Neural progenitor cell (in vitro differentiated cells): ENCODE results near the gene DELE1. TPM values are rescaled to one million over a fixed set of nuclear protein-coding genes. Genes with fewer than 3 reads are reported as not detected.

Experiments used
- DNase-seq: peaks from one replicate; pipeline ENCODE4 v3.0.0-alpha.2; 2016; ENCODE audit warnings: low spot score
- H2AFZ ChIP-seq: fragments of 200-600 bp; sonication (generic); replicated peaks from 2 replicates; pipeline ENCODE4 v1.6.1; 2016; ENCODE audit warnings: antibody characterized with exemption
- H3F3A ChIP-seq: fragments of 200-600 bp; sonication (generic); 2 replicates; pipeline ENCODE4 v1.6.1; 2016; ENCODE audit warnings: antibody characterized with exemption, low read depth
- H3K27ac ChIP-seq: fragments of 200-600 bp; sonication (generic); 2 replicates; pipeline ENCODE4 v1.5.1; 2016; ENCODE audit warnings: mild to moderate bottlenecking
- H3K27me3 ChIP-seq: fragments of 200-600 bp; sonication (generic); 2 replicates; pipeline ENCODE4 v1.6.1; 2016; ENCODE audit warnings: mild to moderate bottlenecking, moderate library complexity
- H3K36me3 ChIP-seq: fragments of 200-600 bp; sonication (generic); 2 replicates; pipeline ENCODE4 v1.5.1; 2016
- H3K4me1 ChIP-seq: fragments of 200-600 bp; sonication (generic); 2 replicates; pipeline ENCODE4 v1.6.1; 2016; ENCODE audit warnings: mixed run types
- H3K4me2 ChIP-seq: fragments of 200-600 bp; sonication (generic); 2 replicates; pipeline ENCODE4 v1.6.1; 2016
- H3K4me3 ChIP-seq: fragments of 200-600 bp; sonication (generic); 2 replicates; pipeline ENCODE4 v1.5.1; 2016
- H3K79me2 ChIP-seq: fragments of 200-600 bp; sonication (generic); 2 replicates; pipeline ENCODE4 v1.6.1; 2016; ENCODE audit warnings: low read depth
- H3K9ac ChIP-seq: fragments of 200-600 bp; sonication (generic); 2 replicates; pipeline ENCODE4 v1.6.1; 2016
- H3K9me3 ChIP-seq: fragments of 200-600 bp; sonication (generic); 2 replicates; pipeline ENCODE4 v1.5.1; 2016; ENCODE audit warnings: low read depth
- H4K20me1 ChIP-seq: fragments of 200-600 bp; sonication (generic); 2 replicates; pipeline ENCODE4 v1.6.1; 2016; ENCODE audit warnings: low read depth
- H3K27ac Mint-ChIP-seq: 3 replicates; pipeline ENCODE4 v1.8.0; 2021; ENCODE audit warnings: mixed read lengths
- H3K27me3 Mint-ChIP-seq: 2 replicates; pipeline ENCODE4 v1.8.0; 2022; ENCODE audit warnings: low read depth, mild to moderate bottlenecking, inconsistent platforms, moderate library complexity, mixed read lengths; ENCODE audit not compliant: insufficient read depth
- H3K36me3 Mint-ChIP-seq: 3 replicates; pipeline ENCODE4 v1.8.0; 2021; ENCODE audit warnings: mixed read lengths
- H3K4me1 Mint-ChIP-seq: 3 replicates; pipeline ENCODE4 v1.8.0; 2021; ENCODE audit warnings: mixed read lengths
- H3K4me3 Mint-ChIP-seq: 3 replicates; pipeline ENCODE4 v1.8.0; 2021; ENCODE audit warnings: mild to moderate bottlenecking, moderate library complexity, mixed read lengths
- H3K9me3 Mint-ChIP-seq: 3 replicates; pipeline ENCODE4 v1.8.0; 2020; ENCODE audit warnings: mixed read lengths
- EZH2 ChIP-seq: fragments of 200-600 bp; sonication (generic); IDR thresholded peaks from 2 replicates; pipeline ENCODE4 v1.6.1; 2017; ENCODE audit warnings: antibody characterized with exemption, mild to moderate bottlenecking, moderate library complexity
- EZH2phosphoT487 ChIP-seq: fragments of 200-600 bp; sonication (generic); IDR thresholded peaks from 2 replicates; pipeline ENCODE4 v1.6.1; 2017; ENCODE audit warnings: antibody characterized with exemption
- total RNA-seq: library from RNA; depleted of rRNA; stranded (reverse); fragments of >200 nt; gene quantifications from 2 replicates; pipeline ENCODE4 v1.2.3, GENCODE V29; 2015; ENCODE audit warnings: low replicate concordance
- TF ChIP-seq, protein P1 (sequence below): fragments of 200-600 bp; sonication (generic); IDR thresholded peaks from 2 replicates; pipeline ENCODE4 v1.5.1; 2017; ENCODE audit warnings: antibody characterized with exemption, mild to moderate bottlenecking

Gene DELE1
- total RNA-seq, 1 donor from 2014 or later = 47.7 TPM

DNA sequence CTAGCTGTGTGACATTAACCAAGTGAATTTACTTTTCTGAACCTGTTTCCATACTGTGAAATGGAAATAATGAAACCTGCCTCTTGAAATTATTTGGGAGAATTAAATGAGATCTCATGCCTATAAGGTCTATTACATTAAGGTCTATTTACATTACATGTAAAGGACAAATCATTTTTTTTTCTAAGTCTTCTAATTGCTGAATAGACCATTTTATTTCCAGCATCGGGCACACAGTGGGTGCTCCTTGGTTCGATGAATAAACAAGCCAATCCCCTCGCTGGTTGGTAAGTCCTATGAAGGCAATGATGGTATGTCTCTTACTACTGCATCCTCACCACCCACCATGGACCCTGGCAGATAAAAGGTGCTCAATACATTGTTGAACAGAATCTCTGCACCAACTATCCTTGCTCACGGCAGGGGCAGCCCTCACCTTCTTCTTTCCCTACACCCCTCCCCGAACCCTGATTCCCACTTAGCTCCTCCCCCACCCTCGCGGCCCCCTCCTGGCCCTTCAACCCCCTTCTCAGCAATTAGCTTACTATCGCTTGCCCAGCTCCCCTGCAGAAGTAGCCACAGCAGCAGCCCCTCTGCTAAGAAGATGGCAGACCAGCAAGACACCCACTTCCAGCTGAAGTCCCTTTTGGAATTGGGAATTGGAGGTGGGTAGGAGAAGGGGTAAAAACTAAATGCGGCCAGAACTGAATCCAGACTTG lies 48.5 kb upstream of the DELE1 start:
- Histone ChIP-seq H4K20me1 (peaks cover 21% of the 10 kb centered on the region), H3K4me1 (peaks cover 60% of the 10 kb centered on the region), H3F3A (peaks cover 83% of the 10 kb centered on the region), H3K27ac (peak overlapping the region; percentile 84), H3K79me2 (peaks cover 70% of the 10 kb centered on the region), H3K36me3 (no peaks in the 10 kb centered on the region), H3K4me2 (peak overlapping the region; percentile 94), H2AFZ (no peak overlapping the region), H3K27me3 (no peaks in the 10 kb centered on the region), H3K9me3 (no peaks in the 10 kb centered on the region), H3K9ac (no peak overlapping the region), H3K4me3 (peak overlapping the region; percentile 97)
- Mint-ChIP-seq H3K36me3 (no peaks in the 10 kb centered on the region), H3K4me1 (peaks cover 59% of the 10 kb centered on the region), H3K27me3 (peaks cover 24% of the 10 kb centered on the region), H3K4me3 (peak overlapping the region; percentile 85), H3K27ac (no peak overlapping the region), H3K9me3 (no peaks in the 10 kb centered on the region)
- DNase-seq = peak; percentile 49
- TF ChIP-seq, protein P1, sequence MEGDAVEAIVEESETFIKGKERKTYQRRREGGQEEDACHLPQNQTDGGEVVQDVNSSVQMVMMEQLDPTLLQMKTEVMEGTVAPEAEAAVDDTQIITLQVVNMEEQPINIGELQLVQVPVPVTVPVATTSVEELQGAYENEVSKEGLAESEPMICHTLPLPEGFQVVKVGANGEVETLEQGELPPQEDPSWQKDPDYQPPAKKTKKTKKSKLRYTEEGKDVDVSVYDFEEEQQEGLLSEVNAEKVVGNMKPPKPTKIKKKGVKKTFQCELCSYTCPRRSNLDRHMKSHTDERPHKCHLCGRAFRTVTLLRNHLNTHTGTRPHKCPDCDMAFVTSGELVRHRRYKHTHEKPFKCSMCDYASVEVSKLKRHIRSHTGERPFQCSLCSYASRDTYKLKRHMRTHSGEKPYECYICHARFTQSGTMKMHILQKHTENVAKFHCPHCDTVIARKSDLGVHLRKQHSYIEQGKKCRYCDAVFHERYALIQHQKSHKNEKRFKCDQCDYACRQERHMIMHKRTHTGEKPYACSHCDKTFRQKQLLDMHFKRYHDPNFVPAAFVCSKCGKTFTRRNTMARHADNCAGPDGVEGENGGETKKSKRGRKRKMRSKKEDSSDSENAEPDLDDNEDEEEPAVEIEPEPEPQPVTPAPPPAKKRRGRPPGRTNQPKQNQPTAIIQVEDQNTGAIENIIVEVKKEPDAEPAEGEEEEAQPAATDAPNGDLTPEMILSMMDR = no peak
- TF ChIP-seq EZH2phosphoT487 (no peak), EZH2 (no peak)

DNA sequence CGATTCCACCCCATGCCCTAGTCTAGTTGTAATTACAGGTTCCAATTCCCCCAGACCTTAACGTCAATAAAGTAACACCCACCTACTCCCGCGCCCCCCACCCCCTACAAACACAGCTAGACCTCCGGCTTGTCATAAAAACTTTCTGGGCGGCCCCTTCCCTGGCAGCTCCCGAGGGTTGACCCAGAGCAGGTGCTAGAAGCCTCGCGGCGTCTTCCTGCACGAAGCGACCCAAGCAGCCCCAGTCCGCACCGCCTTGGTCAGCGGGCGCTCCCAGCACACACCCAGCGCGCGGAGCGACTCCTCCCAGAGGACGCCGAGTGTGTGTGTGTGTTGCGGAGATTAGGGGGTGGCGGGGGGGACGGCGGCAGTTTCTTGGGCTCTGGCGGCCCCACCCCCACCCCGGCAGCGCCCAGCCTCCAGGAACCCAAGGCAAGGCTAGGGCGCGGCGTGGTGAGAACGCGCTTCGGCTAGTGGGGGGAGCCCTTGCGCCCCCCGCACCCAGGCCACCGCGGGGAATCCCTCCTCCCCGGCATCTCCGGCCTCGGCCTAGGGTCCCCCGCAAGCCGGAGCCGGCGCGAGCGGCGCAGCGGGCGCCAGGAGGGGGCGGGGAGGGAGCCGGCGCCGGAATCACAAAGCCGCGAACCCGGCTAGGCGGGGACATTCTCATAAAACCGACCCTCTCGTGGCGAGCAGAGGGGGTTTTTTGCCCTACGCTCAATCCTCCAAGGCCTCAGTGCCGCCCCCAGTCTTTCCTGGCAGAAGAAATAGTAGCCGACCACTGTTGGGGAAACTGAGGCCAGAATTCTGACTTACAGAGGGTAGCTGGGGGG lies 47.7 kb upstream of the DELE1 start:
- Histone ChIP-seq H3K4me2 (peak overlapping the region; percentile 94), H3K4me1 (peaks cover 61% of the 10 kb centered on the region)
- H3K27me3 Mint-ChIP-seq = peaks cover 28% of the 10 kb centered on the region

DNA sequence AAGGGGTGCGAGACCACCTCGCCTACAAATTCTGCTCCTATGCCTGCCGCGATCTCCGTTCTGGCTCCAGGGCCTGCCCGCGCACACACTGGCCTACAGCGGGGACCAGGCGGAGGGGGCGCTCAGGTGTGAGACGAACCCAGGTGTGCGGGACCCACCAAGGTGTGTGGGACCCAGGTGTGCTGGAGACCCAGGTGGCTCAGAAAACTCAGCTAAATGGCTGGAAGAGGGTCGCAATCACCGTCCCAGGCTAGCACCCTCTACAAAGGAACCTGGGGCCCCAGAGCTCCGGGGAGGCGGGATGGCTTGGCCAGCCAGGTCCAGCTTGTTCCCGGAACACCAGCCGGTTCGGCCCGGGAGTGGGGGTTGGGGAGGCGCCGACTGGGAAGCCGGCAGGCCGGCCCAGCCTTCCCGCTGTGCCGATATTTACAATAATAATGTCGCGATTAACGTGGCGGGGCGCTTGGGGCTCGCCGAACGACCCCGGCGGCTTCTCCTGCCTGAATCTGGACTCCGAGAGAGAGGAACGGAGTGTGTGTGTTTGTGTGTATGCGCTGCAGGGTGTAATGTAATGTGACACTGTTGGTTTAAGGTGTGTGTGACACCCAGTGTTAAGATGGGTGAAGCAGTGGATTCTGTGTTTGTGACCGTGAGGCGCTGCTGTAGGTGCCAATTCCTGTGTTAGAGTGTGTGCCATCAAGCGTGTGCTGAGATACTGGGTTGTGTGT lies 46.9 kb upstream of the DELE1 start:
- Histone ChIP-seq H3K79me2 (peaks cover 54% of the 10 kb centered on the region), H3K4me2 (peak overlapping the region; percentile 94), H4K20me1 (peaks cover 20% of the 10 kb centered on the region), H3K27me3 (no peaks in the 10 kb centered on the region), H3K4me3 (peak overlapping the region; percentile 97), H3K4me1 (peaks cover 61% of the 10 kb centered on the region), H3K27ac (peak overlapping the region; percentile 64), H3F3A (peaks cover 89% of the 10 kb centered on the region), H3K9me3 (no peaks in the 10 kb centered on the region), H3K36me3 (no peaks in the 10 kb centered on the region), H3K9ac (peak overlapping the region; percentile 64), H2AFZ (no peak overlapping the region)
- TF ChIP-seq EZH2phosphoT487 = no peak
- peak; percentile 15 for TF ChIP-seq EZH2
- peak; percentile 46 for DNase-seq
- Mint-ChIP-seq H3K27me3 (peaks cover 28% of the 10 kb centered on the region), H3K4me1 (peaks cover 68% of the 10 kb centered on the region), H3K4me3 (peak overlapping the region; percentile 89), H3K36me3 (no peaks in the 10 kb centered on the region), H3K9me3 (no peaks in the 10 kb centered on the region), H3K27ac (no peak overlapping the region)

More for the DNA sequence above, 47.7 kb upstream of the DELE1 start:
- H3K27ac Mint-ChIP-seq = no peak overlapping the region
- peak; percentile 88 for DNase-seq
- Histone ChIP-seq H3K79me2 (peaks cover 62% of the 10 kb centered on the region), H3K4me3 (peak overlapping the region; percentile 97), H3K27ac (peak overlapping the region; percentile 64), H3K9ac (peak overlapping the region; percentile 64), H2AFZ (no peak overlapping the region), H4K20me1 (peaks cover 17% of the 10 kb centered on the region), H3K27me3 (no peaks in the 10 kb centered on the region), H3K36me3 (no peaks in the 10 kb centered on the region), H3K9me3 (no peaks in the 10 kb centered on the region), H3F3A (peaks cover 91% of the 10 kb centered on the region)
- H3K4me3 Mint-ChIP-seq = peak overlapping the region; percentile 89
- H3K36me3 Mint-ChIP-seq = no peaks in the 10 kb centered on the region
- TF ChIP-seq EZH2 = no peak
- TF ChIP-seq EZH2phosphoT487 = no peak
- TF ChIP-seq, protein P1 = no peak
- peaks cover 61% of the 10 kb centered on the region for H3K4me1 Mint-ChIP-seq
- H3K9me3 Mint-ChIP-seq = no peaks in the 10 kb centered on the region
